Neuron (in vitro differentiated cells): ENCODE results near the gene HP1BP3.
A peak's percentile ranks its signal among the peaks of the same experiment; 100 is the strongest.

Experiments used
- H2AFZ ChIP-seq: one replicate; pipeline ENCODE4 v1.6.1; 2013; ENCODE audit warnings: low read depth, mild to moderate bottlenecking, inconsistent platforms, low read length, moderate library complexity
- H3K27me3 ChIP-seq: one replicate; pipeline ENCODE4 v1.6.1; 2013; ENCODE audit warnings: low read length; ENCODE audit not compliant: insufficient read depth
- H3K36me3 ChIP-seq: one replicate; pipeline ENCODE4 v1.6.1; 2013; ENCODE audit warnings: low read length; ENCODE audit not compliant: insufficient read depth
- H3K4me1 ChIP-seq: one replicate; pipeline ENCODE4 v1.6.1; 2013; ENCODE audit warnings: low read length; ENCODE audit not compliant: insufficient read depth
- H3K4me3 ChIP-seq: 2 replicates; pipeline ENCODE4 v1.5.1; 2013; ENCODE audit warnings: mild to moderate bottlenecking, low read length, moderate library complexity
- H3K9me3 ChIP-seq: one replicate; pipeline ENCODE4 v1.6.1; 2013; ENCODE audit warnings: low read length

HP1BP3 gene, protein sequence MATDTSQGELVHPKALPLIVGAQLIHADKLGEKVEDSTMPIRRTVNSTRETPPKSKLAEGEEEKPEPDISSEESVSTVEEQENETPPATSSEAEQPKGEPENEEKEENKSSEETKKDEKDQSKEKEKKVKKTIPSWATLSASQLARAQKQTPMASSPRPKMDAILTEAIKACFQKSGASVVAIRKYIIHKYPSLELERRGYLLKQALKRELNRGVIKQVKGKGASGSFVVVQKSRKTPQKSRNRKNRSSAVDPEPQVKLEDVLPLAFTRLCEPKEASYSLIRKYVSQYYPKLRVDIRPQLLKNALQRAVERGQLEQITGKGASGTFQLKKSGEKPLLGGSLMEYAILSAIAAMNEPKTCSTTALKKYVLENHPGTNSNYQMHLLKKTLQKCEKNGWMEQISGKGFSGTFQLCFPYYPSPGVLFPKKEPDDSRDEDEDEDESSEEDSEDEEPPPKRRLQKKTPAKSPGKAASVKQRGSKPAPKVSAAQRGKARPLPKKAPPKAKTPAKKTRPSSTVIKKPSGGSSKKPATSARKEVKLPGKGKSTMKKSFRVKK

DNA sequence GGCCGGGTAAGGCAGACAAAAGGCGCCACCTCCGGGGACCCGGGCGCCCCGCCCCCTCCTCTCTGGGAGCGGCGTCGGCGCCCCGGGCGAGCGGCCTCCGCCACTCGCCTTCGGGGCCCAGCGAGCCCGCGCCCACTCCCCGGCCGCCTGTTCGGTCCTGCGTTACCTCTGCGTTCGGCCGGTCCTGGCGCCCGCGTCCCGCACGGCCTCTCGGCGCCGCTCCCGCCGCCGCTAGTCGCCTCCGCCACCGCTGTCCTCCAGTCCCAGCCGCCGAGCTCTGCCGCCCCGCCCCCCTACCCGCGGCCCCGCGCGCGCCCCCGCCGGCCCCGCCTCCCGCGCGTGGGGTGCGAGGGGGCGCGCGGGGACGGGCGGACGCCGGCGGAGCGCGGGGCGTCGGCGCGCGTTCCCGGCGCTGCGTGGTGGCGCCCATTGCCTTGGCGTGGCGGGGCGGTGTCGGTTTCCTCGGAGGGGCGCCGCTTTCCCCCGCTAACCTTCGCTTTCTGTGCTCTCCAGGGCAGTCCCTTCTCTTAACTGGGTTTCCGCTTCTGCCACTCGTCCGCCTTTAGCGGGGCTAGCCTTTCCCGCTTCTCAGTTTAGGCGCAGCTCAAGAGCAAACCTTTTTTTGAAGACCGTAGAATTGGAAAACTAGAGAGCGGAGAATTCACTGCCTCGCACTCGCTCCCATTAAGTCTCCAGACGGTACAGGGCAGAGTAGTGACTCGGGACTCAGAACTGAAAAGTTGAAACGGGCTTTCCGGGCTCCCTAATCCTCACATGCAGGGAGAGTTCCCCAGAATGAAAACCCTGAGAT, at the start of gene HP1BP3:
Gene HP1BP3 (minus strand): TSS at position 279 of the 811 bp plus-strand sequence. CDS start 6,867 bp downstream, outside the sequence.
- H3K27me3 ChIP-seq = no peaks in the 10 kb centered on the region
- peak within 1 kb of the TSS; percentile 75 for H3K4me3 ChIP-seq
- H3K36me3 ChIP-seq = no peaks in the 10 kb centered on the region
- H3K4me1 ChIP-seq = peaks cover 16% of the 10 kb centered on the region
- no peaks in the 10 kb centered on the region for H3K9me3 ChIP-seq
- H2AFZ ChIP-seq = peak within 1 kb of the TSS; percentile 63

DNA sequence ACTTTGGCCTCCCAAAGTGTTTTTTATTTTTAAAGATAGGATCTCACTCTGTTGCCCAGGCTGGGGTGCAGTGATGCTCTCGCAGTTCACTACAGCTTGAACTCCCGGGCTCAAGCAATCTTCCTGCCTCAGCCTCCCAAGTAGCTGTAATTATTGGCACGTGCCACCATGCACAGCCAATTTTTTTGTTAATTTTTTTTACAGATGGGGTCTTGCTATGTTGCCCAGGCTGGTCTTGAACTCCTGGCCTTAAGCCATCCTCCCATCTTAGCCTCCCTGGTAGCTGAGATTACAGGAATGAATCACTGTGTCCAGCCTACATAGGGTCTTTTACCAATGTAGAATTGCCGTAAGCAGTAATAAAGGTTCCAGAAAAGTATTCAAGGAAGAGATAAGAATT, 49.1 kb upstream of the HP1BP3 start:
- no peak overlapping the region for H2AFZ ChIP-seq
- no peaks in the 10 kb centered on the region for H3K9me3 ChIP-seq
- H3K27me3 ChIP-seq = no peaks in the 10 kb centered on the region
- H3K36me3 ChIP-seq = peaks cover 47% of the 10 kb centered on the region
- no peak overlapping the region for H3K4me3 ChIP-seq
- no peaks in the 10 kb centered on the region for H3K4me1 ChIP-seq

DNA sequence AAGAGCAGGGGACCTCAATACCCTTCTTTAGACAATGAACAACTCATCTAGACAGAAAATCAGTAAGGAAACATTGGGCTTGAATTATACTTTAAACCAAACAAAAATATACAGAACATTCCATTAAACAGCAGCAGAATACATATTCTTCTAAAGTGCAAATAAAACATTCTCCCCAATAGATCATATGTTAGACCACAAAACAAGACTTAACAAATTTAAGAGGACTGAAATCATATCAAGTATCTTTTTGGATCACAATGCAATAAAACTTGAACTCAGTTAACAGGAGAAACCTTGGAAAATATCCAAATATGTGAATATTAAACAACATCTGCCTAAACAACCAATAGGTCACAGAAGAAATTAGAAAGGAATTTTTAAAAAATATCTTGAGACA, 47.7 kb upstream of the HP1BP3 start:
- Histone ChIP-seq H2AFZ (no peak overlapping the region), H3K4me3 (no peak overlapping the region), H3K4me1 (no peaks in the 10 kb centered on the region), H3K36me3 (peaks cover 35% of the 10 kb centered on the region), H3K27me3 (no peaks in the 10 kb centered on the region), H3K9me3 (no peaks in the 10 kb centered on the region)

DNA sequence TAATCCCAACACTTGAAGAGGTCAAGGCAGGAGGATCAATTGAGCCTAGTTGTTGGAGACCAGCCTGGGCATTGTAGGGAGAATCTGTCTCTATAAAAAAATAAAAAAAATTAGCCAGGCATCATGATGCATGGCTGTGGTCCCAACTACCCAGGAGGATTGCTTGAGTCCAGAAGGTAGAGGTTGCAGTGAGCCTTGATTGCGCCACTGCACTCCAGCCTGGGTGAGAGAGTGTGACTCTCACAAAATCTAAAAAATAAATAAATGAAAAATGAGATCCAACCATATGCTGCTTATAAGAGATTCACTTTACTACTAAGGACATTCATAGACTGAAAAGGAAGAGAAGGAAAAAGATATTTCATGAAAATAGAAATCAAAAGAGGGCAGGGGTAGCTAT, 47.1 kb upstream of the HP1BP3 start:
- Histone ChIP-seq H3K4me3 (no peak overlapping the region), H3K4me1 (no peaks in the 10 kb centered on the region), H3K9me3 (no peaks in the 10 kb centered on the region), H3K27me3 (no peaks in the 10 kb centered on the region), H2AFZ (no peak overlapping the region), H3K36me3 (peaks cover 32% of the 10 kb centered on the region)

DNA sequence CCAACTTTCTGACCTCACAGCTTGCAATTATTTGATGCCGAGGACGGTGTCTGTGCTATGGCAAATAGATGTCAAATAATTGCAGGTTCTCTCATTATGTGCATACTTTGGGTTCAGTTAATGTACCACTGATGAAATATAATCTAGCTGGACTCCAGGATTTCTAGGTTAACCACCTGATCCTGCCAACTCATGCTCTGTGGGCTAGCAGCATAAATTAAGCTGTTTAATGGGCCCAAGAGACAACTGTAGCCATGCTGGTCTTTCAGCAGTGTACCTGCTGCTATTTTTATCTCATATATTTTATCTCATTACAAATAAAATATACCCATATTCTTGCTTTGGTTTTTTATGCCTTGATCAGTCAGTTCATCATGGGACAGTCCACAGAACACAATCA, 43.3 kb upstream of the HP1BP3 start:
- no peak overlapping the region for H3K4me3 ChIP-seq
- H2AFZ ChIP-seq = no peak overlapping the region
- H3K4me1 ChIP-seq = no peaks in the 10 kb centered on the region
- H3K27me3 ChIP-seq = no peaks in the 10 kb centered on the region
- no peaks in the 10 kb centered on the region for H3K9me3 ChIP-seq
- H3K36me3 ChIP-seq = peaks cover 32% of the 10 kb centered on the region

DNA sequence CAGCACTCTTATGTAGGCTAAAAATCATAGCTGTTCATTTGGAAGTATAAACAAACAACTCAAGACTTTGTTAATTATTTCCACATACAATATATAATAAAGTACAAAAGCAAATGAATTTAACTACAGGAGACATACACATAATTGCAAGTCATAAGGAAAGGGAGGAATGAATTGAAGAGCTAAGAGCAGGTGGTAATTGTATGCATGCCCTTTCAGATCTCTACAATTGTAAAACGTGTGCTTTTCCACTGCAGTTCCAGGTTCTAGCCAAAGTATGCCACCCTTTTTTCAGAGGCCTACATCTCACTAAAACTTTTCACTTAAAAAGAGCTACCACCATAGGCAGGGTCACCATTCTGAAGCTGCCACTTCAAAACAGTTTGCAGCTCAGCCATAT, 42.8 kb upstream of the HP1BP3 start:
- Histone ChIP-seq H3K27me3 (no peaks in the 10 kb centered on the region), H3K36me3 (peaks cover 36% of the 10 kb centered on the region), H3K9me3 (no peaks in the 10 kb centered on the region), H3K4me3 (no peak overlapping the region), H2AFZ (no peak overlapping the region), H3K4me1 (no peaks in the 10 kb centered on the region)

DNA sequence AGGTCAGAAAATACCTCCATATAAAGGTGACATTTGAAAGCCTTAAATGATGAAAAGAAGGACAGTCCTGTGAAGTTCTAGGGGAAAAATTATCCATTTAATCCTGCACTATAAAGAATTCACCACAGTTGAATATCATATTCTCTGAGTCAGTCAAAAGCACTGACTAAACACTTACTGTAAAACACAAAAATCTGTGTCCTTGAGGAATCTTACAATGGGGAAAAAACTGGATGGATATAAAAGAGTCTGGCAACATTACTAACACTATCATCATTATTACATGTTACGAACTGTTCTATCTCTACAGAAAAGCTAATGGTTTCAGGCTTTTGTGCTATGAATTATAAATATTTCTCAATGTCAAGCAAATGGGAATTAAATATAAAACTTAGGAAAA, 42.4 kb upstream of the HP1BP3 start:
- no peaks in the 10 kb centered on the region for H3K27me3 ChIP-seq
- H3K4me3 ChIP-seq = no peak overlapping the region
- H3K4me1 ChIP-seq = no peaks in the 10 kb centered on the region
- no peaks in the 10 kb centered on the region for H3K9me3 ChIP-seq
- no peak overlapping the region for H2AFZ ChIP-seq
- peaks cover 40% of the 10 kb centered on the region for H3K36me3 ChIP-seq

DNA sequence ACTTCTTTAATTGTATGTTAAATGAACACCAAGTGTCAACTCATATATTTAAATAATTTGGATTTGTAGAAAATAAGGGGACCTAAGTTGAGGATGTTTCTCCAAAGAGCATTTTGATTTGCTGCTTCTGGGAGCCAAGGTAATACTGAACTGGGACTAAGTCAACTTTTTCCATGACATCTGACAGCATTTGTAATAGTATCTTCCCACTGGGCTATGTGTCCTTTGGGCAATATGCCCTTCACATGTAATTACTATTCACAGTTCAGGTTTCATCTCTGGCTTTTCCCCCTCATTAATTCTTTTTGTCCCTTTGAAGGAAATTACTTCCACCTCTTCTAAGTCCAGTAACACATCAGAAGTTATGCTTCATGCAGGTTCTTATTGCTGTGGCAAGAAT, 36.7 kb upstream of the HP1BP3 start:
- H3K4me1 ChIP-seq = no peaks in the 10 kb centered on the region
- no peaks in the 10 kb centered on the region for H3K27me3 ChIP-seq
- no peak overlapping the region for H2AFZ ChIP-seq
- H3K36me3 ChIP-seq = peaks cover 57% of the 10 kb centered on the region
- no peak overlapping the region for H3K4me3 ChIP-seq
- no peaks in the 10 kb centered on the region for H3K9me3 ChIP-seq

DNA sequence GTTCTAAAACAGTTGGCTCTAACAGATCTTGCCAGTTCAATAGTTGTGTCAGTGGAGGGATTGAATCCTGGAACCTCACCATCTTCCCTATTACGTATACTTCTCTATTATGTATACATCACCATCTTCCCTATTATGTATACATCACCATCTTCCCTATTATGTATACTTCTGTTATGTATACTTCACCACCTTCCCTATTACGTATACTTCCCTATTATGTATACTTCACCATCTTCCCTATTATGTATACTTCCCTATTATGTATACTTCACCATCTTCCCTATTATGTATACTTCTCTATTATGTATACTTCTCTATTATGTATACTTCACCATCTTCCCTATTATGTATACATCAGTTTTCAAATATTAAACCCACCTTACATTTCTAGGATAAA, 34.4 kb upstream of the HP1BP3 start:
- Histone ChIP-seq H3K9me3 (peaks cover 6% of the 10 kb centered on the region), H3K27me3 (no peaks in the 10 kb centered on the region), H3K4me3 (no peak overlapping the region), H3K4me1 (no peaks in the 10 kb centered on the region), H3K36me3 (peaks cover 58% of the 10 kb centered on the region), H2AFZ (no peak overlapping the region)

DNA sequence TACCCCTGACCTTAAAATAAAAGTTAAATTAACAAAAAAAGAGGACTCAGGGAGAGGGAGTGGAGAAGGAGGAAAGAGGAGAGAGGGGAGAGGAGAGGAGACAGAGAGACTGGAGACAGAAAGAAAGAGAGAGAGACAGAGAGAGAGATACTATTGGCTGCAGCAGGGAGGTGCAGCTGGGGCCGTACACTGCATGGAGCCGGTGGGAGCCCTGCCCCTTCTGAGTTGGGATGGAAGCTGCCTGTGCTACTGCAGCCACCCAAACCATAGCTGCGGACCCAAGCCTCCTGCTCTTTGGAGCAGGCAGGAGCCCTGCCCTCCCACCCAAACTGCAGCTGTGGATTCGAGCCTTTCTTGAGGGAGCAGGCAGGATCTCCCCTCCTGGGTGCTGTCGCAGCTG, 32.7 kb upstream of the HP1BP3 start:
- H2AFZ ChIP-seq = no peak overlapping the region
- H3K27me3 ChIP-seq = no peaks in the 10 kb centered on the region
- peaks cover 6% of the 10 kb centered on the region for H3K9me3 ChIP-seq
- no peaks in the 10 kb centered on the region for H3K4me1 ChIP-seq
- H3K4me3 ChIP-seq = no peak overlapping the region
- H3K36me3 ChIP-seq = peaks cover 47% of the 10 kb centered on the region

DNA sequence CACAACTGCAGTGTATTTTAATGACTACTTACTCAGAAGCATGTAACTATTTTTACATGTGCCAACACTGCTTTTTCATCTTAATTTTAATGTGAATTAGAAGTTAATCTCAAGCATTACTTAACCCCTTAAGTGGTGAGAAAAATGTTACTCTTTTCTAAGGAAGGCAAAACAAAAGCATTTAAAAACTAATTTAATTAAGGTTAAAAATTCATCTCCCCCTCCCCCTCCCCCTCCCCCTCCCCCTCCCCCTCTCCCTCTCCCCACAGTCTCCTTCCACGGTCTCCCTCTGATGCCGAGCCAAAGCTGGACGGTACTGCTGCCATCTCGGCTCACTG, 27.4 kb upstream of the HP1BP3 start:
- Histone ChIP-seq H3K36me3 (peaks cover 33% of the 10 kb centered on the region), H3K9me3 (peaks cover 6% of the 10 kb centered on the region), H2AFZ (no peak overlapping the region), H3K4me1 (no peaks in the 10 kb centered on the region), H3K4me3 (no peak overlapping the region), H3K27me3 (no peaks in the 10 kb centered on the region)

DNA sequence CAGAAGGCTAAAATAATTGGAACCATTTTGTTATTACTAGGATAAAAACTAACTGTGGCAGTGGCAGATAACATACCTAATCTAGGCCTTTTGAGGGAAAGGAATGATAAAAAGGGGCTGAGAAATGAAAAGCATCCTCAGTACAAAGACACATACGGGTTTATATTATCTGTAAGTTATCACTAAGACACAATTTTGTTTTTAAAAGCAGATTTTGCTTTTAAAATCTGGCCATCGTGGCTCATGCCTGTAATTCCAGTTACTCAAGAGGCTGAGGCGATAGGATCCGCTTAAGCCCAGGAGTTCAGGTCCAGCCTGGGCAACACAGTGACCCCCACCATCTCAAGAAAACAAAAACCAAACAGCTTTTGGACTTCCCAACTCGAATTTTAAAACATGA, 24.8 kb upstream of the HP1BP3 start:
- H3K9me3 ChIP-seq = no peaks in the 10 kb centered on the region
- no peak overlapping the region for H3K4me3 ChIP-seq
- H3K27me3 ChIP-seq = no peaks in the 10 kb centered on the region
- no peaks in the 10 kb centered on the region for H3K4me1 ChIP-seq
- no peak overlapping the region for H2AFZ ChIP-seq
- peaks cover 27% of the 10 kb centered on the region for H3K36me3 ChIP-seq

DNA sequence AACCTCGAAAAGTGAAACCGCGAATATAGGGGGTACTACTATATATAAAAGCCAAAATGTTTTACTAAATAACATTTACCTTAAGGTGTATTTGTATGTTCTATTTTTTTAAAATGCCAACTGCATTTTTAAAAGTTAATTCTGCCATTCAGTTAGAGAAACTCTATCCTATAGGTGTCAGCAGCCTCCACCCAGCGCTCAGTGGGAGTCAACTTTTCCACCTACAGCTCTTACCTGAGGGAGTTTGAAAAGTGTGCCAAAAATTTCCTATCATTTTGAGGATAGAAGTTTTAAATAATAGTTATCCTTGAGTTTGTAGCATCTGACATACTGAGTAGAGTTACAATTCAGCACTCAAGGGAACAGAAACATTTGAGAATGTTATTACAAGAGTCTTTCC, 6.1 kb upstream of the HP1BP3 start:
- Histone ChIP-seq H3K4me1 (peaks cover 3% of the 10 kb centered on the region), H2AFZ (no peak overlapping the region), H3K36me3 (no peaks in the 10 kb centered on the region), H3K27me3 (no peaks in the 10 kb centered on the region), H3K4me3 (no peak overlapping the region), H3K9me3 (no peaks in the 10 kb centered on the region)
